ENCODE results near the gene TECR.
A peak's percentile ranks its signal among the peaks of the same experiment; 100 is the strongest.
"Not testable (repeated sequence)": the region's sequence is repeated elsewhere in the genome, so short reads cannot be mapped to it uniquely, and the experiment has no call there.

Gene TECR, protein sequence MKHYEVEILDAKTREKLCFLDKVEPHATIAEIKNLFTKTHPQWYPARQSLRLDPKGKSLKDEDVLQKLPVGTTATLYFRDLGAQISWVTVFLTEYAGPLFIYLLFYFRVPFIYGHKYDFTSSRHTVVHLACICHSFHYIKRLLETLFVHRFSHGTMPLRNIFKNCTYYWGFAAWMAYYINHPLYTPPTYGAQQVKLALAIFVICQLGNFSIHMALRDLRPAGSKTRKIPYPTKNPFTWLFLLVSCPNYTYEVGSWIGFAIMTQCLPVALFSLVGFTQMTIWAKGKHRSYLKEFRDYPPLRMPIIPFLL
- total RNA-seq = 28.3 to 64.1 reads per million in 2 experiments

DNA sequence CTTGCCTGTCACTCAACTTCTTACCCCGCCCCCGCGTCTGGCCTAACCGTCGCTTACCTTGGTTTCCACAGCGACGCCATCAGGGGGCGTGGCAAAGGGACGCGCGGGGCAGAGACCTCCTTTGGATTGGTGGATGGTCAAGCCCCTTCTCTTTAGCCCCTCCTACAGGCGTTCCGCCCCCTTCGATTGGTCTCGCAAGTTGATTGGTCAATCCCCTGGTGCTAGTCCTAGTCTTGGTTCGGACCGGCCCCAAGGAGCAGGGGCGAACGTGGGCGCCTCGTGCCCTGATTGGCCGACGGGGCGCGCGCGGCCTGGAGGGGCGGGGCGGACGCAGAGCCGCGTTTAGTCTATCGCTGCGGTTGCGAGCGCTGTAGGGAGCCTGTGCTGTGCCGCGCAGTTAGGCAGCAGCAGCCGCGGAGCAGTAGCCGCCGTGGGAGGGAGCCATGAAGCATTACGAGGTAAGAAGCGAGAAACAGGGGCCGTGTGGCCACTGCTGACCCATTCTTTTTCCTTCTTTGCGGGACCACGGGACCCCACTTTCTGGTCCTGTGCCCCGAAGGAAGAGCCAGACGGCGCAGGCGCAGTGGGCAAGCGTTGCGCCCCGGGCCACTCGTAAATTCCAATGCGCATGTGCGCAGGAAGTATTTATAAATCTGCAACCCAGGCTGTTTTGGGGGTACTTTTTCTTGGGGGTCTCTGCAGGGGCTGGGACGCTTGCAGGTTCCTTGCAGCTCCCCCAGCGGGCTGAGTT, at the start of gene TECR:
Gene TECR, plus strand, starts transcription at position 341 of the 751 bp plus-strand sequence. Its CDS starts 103 bp downstream, at position 444.
- peak; percentile 100 for DNase-seq (ENCODE audit: low read depth)

DNA sequence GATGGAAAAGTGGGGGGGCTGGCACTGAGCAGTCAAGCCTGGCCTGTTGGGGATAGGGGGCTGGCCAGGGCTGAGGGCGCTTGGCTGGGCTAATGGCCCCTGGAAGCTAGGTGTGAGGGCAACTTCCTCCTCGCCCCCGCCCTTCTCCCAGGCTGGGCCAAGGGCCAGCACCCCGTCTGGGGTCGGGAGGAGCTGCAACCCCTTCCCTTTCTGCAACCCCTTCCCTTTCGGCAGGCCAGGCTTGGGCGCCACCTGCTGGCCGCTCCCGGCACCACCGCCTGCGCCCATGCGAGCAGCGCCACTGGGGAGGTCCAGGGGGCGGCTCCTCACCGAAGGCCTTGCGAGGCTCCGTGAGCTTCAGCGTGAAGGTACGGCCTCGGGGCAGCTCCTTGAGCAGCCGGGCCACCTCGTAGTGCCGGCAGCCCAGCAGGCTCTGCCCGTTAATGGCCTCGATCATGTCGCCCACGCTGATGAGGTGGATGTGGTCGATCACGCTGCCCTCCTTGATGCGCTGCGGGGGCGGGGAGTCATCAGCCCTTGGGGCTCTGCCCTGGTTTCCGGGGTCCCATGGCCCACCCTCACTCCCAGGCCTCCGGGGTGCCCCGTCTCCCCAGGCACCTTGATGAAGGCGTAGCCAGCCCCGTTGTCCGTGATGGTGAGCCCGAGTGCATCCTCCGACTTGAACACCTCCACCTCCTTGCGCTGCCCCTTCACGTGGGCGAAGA, 49.3 kb upstream of the TECR start:
- DNase-seq (ENCODE audit: low read depth) = peak; percentile 49

DNA sequence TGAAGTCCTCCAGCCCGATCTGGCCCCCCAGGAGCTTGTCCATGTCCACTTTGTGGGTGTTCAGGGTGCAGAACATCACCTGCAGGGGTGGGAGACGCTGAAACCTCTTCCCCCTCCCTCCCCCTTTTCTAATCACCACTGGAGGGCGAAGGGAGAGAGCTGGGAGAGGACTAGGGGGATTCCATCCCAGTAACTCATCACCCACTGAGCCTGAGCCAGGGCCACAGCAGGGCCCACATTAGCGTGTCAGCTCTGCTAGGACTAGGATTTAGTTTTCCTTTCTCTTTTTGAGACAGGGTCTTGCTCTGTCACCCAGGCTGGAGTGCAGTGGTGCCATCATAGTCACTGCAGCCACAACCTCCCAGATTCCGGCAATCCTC, 48.7 kb upstream of the TECR start:
- no peak for DNase-seq (ENCODE audit: low read depth)

DNA sequence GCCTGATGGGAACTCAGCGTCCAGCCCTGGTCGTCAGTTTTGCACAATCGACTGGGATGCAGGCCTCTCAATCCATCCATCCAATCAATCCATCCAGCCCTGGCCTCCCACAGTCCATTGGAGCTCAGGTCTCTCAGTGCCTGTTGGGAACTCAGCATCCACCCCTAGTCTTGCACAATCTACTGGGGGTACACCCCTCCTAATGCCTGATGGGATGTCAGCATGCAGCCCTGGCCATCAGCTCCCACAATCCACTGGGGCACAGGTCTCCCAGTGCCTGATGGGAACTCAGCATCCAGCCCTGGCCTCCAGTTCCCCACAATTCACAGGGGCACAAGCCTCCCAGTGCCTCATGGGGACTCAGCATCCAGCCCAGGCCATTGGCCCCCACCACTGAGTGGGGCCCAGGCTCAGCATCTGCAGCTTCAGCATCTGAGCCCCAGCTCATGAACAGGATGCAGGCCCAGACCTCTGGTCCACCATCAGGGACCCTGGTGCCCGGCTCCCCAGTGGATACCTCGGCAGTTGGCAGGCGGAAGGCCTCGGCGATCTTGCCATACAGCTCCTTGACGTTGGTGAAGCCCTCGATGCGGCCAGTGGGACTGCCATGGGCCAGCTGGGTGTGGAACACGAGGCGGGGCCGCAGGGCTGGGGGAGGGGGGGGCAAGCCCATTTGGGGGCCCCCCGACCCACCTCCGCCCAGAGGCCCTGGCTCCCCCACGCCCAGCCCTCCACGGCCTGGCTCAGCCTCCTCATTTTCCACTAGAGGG, 47.0 kb upstream of the TECR start:
- DNase-seq (ENCODE audit: low read depth) = no peak

DNA sequence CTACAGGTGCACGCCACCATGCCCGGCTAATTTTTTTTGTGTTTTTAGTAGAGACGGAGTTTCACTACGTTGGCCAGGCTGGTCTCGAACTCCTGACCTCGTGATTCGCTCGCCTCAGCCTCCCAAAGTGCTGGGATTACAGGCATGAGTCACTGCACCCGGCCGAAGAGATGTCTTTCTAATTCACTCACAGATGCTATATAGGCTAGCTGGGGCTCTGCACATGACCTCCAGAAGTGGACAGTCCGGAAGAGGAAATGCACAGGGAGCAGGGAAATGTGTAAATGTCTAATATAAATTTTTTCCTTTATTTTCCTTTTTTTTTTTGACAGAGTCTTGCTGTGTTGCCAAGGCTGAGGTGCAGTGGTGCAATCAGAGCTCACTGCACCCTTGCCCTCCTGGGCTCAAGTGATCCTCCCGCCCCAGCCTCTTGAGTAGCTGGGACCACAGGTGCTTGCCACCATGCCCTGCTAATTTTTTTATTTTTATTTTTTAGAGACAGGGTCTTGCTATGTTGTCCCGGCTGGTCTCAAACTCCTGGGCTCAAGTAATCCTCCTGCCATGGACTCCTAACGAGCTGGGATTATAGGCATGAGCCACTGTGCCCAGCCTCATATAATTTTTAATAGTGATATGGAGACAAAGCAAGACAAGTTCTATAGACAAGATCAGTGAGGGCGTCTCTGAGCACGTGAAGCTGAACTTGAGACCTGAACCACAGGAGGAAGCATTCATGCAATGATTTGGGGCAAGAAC, 41.8 kb upstream of the TECR start:
- no peak for DNase-seq (ENCODE audit: low read depth)

DNA sequence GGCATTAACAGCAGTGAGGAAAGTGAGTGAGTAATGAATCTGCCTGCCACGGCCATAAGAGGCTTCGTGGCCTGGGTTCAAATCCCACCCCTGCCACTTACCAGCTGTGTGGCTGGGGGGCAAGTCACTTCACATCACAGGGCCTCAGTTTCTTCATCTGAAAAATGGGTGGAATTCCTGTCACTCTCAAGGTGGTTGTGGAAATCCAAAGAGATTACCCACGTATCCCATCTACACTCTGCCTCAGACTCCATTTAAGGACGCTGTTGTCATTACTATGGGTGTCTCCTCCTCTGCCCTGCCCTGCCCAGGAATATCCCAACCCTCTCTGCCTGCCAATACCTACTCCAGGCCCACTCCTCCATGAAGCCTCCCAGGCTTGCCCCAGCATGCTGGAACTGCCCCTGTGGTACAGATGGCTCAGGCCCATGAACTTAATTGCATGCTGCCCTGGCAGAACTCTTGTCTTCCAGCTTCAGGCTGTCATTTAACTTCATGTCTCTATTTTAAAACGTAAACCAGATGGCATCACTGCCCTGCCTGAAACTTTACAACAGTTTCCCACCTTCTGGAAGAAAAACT, 36.5 kb upstream of the TECR start:
- DNase-seq (ENCODE audit: low read depth) = no peak

DNA sequence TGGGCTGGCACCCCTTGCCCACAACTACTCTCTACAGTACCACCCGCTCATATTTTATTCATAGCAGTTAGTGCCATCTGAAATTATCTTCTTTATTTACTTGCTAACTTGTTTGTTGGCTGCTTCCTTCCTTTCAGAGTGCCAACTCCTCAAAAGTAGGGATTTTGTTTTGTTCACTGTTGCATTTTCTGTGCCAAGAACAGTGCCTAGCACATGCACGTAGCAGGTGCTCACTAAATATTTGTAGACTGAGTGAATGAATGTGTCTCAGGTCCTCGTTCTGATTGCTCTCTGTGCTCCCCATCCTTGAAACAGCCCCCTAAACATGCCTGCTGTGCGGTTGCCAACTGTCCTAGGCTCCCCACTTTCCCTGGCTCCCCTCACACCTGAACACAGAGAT, 35.0 kb upstream of the TECR start:
- no peak for DNase-seq (ENCODE audit: low read depth)

DNA sequence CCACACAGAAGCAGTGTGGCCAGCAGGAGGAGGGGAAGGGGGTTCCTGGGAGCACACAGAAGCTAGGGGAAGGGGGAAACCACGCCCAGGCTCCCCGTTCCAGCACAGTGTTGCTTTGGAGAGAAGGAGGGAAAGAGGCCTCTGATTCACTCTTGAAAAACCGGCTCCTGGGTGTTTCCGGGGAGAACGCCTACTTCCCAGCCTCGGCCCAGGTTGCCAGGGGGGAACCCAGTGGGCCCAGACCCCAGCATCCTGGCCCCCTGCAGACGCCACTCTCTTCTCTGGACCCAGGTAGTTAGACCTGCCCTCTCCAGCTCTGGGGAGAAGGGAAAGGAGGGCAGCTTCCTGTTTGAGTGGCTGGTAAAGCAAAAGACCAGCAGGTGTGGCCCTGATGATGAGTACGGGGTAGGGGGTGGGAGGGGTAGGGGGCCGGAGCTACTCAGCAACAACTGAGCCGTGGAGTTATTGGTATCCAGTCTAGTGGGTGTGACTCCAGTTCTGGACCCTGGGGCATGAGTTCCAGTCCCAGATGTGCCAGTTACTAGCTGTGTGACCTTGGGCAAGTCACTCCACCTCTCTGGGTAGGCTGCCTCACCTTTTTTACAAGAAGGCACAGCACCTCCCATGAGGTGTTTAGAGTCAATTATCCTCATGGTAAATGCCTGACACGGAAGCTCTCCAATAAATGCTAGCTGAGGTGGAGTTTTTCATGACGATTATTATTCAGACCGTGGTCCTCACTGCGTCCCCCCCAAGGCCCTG, 34.3 kb upstream of the TECR start:
- no peak for DNase-seq (ENCODE audit: low read depth)

DNA sequence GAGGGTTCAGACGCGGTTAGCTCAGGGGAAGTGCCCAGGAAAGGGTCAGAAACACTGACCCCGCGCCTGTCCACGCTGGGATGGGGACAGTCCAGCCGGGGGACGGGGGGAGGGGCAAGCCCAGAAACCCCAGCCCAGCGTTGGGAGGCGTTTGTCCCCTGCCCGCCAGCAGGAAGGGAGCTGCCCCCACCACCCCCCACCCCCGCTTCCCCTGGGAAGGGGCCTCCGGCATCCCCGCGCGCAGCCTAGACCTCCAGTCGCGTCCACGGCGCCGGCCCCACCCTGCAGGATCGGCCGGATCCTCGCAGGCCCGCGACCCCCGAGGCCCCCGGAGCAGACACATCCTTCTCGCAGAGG, 33.7 kb upstream of the TECR start:
- no peak for DNase-seq (ENCODE audit: low read depth)

DNA sequence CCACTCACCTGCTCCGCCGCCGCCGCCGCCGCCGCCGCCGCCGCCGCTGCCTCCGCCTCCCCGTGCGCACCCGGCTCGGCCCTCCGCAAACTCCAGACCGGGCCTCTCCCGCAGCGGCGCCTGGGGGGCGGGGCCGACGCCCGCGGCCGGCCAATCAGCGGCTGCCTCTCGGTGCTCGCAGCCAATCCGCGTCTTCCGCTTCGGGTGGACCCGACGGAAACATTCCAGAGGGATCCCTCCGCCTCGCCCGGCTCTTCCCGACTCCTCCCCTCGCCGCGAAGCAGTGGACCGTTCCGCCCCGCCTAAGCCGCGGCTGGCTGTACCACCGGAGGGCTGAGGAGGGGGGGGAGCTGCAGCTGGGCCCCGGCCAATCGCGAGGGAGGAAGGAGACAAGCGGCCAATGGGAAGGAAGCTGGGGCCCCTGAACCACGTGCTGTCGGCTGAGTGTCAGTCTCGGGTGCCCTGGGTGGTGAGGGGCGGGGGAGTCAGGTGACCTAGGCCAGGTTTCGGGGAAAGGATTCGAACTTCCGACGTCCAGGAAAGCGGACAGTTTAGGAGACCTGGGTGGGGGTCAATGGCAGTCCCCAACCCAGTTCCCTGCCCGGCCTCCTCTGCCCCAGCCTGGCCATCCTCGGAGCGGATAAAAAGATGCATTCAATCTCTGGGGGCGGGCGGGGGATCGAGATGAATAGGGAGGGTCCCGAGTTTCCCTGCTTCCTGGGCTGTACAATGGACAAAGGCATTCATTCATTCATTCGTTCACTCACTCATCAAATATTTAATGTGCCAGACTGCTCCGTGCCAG, 33.2 kb upstream of the TECR start, which contains the start of gene GIPC1:
Gene GIPC1, minus strand, starts transcription at position 99 of the 805 bp plus-strand sequence. CDS start 13,151 bp downstream, outside the sequence.
- DNase-seq (ENCODE audit: low read depth) = peak; percentile 72

DNA sequence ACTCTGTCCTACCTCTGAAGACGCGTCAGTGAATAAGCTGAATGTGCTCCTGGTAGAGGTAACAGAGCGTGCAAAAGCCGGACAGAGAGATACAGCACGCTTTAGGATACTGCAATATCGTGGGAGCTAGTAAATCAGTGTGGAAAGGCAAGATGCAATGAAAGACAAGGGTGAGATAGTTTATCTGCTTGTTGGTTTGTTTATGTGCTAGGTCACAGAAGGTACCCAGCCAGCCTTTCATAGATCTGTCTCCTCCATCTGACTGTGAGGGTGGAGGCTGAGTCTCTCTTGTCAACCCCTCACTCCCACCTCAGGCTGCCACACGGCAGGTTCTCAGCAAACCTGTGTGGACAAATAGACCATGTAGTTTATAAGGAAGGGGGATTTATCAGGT, 32.6 kb upstream of the TECR start:
- no peak for DNase-seq (ENCODE audit: low read depth)

DNA sequence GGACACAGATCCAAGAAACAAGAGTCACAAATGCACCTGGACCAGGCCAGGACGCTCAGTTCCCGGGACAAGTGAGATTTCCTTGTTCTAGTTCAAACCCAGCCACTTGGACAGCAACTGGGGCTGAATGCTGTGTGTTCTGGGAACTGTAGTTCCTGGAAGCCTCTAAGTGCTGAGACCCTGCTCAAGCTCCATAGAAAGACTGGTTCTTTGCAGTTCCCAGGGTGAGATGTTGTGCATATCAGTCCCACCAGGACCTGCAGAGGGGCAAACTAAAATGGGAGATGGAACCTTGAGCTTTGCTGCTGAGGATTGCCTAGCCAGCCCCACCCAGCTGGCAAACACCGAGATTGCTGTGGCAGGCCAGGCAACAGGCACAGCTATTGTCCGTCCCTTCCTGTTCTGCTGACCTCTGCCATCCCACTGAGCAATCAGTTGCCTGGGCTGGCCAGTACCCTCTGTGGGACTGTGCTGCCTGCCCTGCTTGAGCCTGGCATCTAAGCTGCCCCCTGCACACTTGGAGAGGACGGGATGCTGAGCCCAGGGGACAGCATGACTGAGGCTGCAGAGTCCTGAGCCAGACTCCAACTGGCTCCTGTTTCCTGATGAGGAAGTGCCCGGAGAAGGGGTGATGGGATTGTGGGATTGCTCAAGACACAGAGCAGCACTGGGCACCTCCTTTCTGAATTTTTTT, 32.0 kb upstream of the TECR start:
- no peak for DNase-seq (ENCODE audit: low read depth)

DNA sequence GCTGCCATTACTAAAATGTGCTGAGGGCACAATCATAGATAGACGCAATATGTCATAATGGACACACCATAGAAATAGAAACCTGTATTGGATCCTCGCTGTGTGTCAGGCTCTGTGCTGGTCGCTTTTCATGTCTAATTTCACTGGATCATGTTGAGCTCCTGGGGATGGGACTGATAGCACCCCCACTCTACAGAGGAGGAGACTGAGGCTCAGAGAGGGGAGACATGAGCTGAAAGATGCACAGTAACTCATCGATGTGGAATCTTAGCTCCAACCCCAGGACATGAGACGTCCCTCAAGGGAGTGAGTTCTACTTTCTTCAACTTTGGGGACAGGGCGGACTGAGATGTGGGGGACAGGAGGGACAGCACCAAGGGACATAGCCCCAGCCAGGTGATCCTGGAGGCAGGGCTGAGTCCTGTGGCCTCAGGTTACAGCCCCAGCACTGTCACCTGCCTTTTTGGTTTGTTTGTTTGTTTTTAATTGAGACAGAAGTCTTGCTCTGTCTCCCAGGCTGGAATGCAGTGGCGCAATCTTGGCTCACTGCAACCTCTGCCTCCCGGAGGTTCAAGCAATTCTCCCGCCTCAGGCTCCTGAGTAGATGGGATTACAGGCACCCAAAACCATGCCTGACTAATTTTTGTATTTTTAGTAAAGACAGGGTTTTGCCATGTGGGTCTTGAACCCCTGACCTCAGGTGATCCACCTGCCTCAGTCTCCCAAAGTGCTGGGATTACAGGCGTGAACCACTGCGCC, 26.9 kb upstream of the TECR start:
- DNase-seq (ENCODE audit: low read depth) = no peak

DNA sequence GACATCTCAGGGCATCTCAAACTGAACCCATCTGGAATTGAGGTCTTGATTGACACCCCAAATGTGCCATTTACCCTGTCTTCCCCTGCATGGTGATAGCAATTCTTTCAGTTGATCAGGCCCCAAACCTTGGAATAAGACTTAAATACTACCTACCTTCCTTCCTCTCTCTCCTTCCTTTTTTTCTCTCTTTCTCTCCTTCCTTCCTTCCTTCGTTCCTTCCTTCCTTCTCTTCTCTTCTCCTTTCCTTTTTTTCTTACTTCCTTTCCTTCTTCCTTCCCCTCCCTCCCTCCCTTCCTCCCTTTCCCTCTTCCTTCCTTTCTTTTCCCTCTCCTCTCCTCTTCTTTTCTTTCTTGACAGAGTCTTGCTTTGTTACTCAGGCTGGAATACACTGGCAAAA, 26.1 kb upstream of the TECR start:
- no peak for DNase-seq (ENCODE audit: low read depth)

DNA sequence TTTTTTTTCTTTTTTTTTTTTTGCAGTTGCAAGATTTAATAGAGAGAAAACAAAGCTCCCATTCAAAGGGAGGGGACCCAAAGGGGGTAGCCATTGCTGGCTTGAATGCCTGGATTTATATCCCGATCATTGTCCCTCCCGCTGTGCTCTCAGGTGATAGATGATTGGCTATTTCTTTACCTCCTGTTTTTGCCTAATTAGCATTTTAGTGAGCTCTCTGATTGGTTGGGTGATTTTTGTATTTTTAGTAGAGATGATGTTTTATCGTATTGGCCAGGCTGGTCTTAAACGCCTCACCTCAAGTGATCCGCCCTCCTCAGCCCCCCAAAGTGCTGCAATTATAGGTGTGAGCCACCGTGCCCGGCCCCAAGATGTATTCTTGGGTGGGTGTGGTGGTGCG, 24.8 kb upstream of the TECR start:
- DNase-seq (ENCODE audit: low read depth) = not testable (repeated sequence)

DNA sequence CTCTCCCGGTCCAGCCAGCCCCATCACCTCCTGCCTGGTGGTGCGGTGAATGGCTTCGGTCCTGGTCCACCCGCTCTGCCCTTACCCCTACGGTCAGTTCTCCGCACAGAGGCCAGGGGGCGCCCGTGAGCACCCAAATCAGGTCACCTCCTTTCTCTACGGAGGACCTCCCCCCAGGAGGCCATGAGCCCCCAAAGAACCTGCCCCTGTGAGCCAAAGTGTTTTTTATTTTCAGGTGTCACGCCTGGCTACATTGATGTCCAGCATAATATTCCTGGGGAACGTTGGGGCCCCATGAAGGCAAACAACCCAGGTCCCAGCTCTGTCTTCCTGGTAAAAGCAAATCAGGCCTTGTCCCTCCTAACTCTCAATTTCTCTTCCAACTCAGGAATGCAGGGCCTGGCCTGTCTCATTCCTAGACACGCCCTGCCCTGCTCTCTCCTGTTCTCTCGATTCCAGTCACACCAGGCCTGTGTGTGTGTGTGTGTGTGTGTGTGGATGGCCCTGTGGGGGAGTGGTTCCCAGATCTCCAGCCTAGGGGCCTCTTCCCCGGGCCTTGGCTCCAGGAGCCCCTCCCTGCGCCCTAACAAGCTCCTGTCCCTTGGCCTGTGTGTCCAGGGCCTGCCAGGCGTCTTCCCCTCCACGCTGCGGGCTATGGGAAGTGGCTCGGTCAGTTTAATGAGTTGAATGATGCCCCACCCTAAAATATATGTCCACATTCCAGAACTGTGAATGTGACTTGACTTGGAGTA, 23.7 kb upstream of the TECR start:
- DNase-seq (ENCODE audit: low read depth) = peak; percentile 51
